Stimulated activated CD8-positive, alpha-beta memory T cell treated with anti-CD3 and anti-CD28 coated beads, Interleukin-7, amount 100 ng/mL, for 1 hour (primary cell): ENCODE results near the gene TIMP4.

Experiments used
- DNase-seq, 2 donors: peaks; one replicate each; pipeline ENCODE4 v3.0.0-alpha.2; 2020; ENCODE audit warnings: low read depth in 2 of 2

TIMP4 gene

DNA sequence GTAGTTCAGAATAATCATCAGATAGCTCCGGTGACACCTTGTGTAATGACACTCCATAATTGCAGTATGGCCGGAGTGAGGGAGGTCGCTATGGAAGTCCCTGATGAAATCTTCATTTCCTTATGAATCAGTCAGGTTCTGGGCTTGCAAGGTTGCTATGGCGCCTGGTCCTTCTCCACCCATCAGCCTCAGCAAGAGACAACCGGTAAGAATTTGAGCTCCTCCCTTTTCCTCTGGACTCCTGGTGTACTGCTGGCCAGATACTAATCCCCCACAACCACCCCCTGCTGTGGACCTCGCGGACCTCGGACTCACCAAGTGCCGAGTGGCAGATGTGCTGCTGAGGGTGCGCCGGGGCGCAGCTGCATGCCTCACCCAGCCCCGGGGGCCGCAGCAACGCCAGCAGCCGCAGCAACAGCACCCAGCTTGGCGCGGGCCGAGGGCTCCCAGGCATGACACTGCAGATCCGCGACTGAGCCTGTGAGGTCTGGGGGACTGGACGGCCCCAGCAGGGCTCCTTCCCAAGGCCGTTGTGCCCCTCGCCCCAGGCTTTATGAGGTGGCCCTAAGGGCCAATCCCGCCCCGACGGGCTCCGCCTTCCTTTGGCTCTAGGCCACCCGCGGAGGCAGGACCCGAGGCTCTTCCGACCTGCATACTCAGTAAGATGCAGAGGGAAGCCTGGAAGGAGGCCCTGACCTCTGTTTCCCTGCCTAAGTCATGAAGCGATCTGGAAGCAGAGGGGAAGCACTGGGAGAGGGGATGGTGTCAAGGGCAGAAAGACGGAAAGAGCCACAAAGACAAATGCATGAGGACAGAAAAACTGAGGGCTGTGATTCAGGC, at the start of gene TIMP4:
TSS of gene TIMP4 (minus strand) at position 526 of the 840 bp plus-strand sequence. CDS start at position 454, 72 bp downstream.
- no peak for DNase-seq

DNA sequence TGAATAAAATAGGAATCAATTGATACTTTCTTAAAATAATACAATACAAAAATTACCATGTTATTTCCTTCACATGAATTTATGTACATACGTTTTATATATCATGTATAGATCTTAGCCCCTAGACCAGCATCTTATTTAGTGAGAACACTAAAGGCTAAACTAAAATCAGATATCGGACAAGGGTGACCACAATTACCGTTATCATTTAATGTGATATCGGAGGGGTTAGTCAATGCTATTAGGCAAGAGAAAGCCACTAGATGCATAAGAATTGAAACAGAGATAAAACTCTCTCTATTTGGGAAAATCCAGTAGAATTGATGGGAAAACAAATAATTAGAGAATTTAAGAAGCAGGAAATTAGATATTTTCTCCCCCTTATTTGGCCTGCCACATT, 46.5 kb upstream of the TIMP4 start:
- no peak for DNase-seq

DNA sequence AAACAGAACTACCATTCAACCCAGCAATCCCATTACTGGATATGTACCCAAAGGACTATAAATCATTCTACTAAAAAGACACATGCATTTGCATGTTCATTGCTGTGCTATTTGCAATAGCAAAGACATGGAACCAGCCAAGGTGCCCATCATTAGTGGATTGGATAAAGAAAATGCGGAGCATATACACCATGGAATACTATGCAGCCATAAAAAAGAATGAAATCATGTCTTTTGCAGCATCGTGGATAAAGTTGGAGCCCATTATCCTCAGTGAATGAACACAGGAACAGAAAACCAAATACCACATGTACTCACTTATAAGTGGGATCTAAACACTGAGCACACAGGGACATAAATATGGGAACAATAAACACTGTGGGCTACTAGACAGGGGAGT, 43.1 kb upstream of the TIMP4 start:
- DNase-seq: no peak

DNA sequence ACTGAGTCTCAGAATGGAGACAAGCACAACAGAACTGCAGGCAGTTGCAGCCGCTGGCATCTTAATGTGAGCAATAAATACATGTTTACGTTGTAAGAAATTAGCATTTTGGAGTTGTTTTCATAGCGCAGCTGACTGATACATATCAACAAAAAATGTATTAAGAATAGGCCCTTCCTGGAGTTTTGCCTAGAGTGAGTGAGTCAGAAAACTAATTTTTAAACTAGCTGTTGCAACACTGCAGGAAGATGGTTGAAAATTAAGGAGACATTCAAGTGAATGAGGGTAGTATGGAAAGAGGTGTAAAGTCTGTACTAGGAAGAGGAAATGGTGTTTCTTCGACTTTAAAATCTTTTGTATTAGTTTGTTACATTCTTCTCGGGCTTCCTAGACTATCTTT, 39.6 kb upstream of the TIMP4 start:
- no peak for DNase-seq

DNA sequence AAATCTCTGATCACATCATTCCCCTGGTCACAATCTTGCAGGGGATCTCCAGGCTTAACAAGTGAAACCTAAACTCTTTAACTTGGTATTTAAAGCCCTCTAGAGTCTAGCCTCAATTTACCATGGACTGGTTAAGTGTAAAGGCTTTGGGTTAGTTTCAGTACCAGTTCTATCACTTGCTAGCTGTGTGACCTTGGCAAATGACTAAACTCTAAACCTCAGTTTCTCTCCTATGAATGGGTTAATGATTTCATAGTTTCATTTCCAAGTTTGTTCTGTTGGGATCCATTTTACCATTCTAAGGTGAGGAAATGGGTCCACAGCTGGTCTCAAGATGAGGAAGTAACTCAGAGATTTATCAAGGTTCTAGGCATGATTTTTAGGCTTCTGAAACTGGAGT, 38.8 kb upstream of the TIMP4 start:
- DNase-seq: no peak

DNA sequence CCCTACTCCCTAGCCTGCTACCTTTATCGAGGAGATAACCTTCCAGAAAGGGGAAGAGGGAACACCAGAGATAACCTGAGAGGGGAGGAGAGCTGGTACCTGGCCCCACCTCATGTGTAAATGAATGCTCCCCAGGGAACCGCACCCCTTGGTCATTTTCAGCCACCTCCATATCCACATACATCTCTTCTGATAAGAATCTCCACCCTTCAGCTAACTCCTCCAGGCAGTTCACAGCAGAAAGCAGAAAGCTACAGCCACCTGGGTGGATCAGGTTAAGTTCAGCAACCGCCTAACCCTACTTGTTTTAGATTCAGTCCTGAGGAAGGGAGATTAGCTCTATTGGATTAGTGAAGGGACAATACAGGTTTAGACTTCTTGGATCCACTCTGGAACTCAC, 38.0 kb upstream of the TIMP4 start:
- no peak for DNase-seq

DNA sequence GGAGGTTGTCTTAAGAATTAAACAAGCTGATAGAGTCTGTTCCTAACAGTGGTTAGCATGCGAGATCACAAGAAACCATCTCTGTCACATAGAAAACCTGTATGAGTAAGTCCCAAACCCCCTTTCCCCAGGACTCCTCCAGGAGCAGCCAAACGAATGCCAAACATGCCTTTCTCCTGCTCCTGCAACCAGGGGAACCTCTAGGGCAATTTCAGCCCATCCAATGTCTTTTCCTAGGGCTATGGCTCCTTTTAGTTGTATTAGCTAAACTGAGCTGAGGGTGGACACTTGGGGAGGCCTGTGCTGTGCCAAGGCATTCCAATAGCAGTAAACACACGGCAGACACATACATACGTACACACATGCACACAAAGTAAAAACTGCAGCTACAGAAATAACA, 36.5 kb upstream of the TIMP4 start:
- DNase-seq: no peak

DNA sequence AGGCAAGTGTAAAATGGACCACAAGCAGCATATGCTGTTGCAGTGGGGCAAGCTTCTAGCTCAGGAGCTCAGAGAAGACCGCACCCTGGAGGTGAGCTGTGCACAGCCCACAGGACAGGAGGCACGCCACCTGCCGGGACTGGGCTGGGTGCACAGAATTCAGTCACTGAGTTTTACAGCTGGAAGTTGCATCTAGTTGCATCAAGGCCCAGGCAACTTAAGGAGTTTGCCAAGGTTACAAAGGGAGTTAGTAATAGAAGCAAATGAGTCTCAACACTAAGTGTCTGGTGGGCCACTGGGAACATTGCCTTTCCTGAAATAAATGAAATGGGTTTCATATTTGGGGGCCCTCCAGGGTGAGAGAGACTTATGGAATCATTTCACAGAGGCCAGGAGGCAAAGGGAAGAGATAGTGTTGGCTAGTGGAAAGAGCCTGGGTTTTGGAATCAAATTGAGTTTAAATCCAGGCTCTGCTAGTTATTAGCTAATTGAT, 36.0 kb upstream of the TIMP4 start:
- no peak for DNase-seq

DNA sequence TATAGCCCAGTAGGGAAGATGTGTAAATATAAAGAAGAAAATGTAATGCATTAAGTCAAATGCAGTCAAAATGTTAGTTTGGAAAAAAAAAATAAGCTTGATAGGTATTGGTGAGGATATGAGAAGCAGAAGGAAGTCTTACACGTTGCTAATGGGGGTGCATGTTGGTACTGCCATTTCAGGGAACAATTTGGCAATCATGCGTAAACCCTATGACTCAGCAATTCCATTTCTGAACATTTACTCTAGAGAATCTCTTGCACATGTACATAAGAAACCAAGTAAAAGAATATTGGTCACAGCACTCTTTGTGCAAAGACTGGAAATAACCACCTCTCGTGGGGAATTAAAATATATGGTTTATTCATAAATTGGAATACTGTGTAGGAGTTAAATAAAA, 35.5 kb upstream of the TIMP4 start:
- DNase-seq: no peak

DNA sequence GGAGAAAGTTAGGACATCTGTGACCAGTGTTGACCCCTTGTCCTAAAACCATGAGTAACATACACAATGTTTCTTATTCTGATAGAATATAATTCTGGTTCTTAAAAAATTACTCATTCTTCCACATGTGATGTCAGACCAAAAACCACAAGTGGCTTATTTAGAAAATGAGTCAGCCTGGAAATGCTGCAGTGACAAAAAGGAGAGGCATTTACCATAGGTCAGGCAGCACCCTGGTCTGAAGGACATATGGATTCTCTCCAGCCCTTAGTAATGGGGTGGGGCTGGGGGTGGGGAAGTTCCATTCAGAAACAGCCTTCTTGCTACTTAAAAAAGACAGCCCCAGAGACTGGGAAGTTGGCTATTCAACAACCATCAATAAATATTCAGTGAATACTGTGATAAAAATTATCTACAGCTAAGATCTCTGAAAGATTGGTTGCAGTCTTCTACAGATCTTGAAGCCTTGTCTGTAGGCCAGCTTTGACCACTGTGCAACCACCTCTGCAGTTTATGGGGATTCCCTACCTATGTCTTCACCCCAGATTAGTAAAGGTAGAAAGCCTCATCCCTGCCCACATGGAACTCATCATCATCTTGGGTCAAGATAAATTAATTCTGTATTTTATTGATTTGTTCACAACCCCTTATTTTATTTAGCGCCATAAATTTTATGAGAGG, 34.9 kb upstream of the TIMP4 start:
- no peak for DNase-seq

DNA sequence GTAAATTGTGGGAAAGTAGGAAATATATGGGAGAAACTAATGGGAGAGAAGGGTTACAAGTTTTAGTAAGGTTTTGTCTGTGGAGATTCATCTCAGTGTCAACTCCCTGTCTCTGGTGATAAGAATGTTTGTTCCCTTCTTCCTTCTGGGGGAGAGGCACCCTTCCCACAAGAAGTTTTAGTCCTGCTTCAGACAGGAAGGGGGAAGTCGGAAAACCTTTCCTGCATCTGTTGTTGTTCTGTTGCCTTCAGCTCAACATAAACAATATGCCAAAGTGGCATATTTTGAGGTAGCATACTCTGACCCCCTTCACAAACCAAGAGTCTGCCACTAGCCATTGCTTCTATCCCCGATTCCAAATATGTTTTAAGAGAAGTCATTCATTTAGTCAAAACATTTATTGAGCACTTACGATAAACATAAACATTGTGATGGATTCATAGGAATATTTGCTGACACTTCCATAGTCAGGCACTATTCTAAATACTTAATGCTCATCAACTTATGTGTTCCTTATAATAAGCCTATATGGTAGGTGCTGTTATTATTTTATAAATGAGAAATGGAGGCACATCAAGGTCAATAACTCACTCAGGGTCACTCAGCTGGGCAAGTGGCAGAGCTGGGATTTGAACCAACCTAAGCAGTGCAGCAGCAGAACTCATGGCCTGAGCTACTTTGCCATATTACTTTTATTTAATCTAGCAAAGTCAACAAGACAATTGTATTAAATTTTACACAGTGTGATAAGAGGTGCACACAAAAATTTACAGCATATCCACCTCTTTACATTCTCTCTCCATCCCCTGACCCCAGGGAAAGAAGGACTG, 34.2 kb upstream of the TIMP4 start:
- DNase-seq: no peak

DNA sequence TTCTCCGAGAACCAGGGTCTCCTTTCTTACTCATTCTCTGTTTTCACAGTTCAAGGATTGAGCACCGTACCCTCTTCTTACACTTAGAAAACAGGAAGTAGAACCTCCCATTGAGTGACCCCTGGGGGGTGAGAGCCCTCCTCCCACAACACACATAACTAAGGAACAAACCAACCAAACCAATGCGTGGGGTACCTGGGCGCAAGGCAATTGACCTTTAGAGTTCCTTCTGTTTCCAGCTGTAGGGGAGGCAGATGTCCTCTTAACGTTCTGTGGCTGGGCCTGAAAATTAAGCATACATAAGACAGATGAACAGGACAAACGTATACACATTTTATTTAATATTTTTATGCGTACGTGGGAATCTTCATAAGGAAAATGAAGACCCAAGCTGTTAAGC, 33.5 kb upstream of the TIMP4 start:
- no peak for DNase-seq

DNA sequence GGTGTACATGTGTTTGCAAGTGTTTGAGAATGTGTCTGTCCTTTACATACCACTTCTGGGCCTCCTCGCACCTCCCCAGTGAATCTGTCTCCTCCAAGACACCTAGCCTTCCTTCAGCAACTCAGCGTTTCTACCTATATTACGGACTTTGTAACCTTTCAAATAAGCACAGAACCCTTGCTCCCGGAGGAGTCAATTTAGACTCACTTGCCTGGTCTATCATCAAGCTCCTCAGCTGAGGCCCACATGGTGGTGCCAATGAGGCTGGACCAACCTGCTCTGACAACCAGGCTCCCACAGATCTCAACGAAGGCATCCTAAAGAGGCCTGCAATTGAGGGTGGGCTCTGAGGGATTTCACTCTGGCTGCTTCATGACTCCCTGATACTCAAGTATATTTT, 32.8 kb upstream of the TIMP4 start:
- no peak for DNase-seq

DNA sequence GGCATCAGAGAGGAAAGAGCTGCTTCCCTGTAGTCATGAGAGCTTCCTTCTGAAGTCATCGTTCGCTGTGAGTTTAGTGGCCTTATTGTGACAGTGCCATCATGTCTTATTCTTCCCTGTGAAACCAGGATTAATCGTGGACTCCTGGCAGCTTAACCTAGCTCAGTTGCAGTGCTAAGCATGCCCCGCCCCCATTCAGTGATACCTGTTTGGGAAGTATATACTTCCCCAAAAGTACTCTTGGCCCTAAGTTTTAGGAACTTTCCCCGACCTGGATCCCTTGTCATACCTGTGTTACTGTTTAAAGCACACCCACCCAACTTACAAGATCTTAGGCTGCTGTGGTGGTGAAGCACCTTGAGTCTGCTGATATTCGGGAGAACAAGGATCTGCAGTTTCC, 32.1 kb upstream of the TIMP4 start:
- no peak for DNase-seq

DNA sequence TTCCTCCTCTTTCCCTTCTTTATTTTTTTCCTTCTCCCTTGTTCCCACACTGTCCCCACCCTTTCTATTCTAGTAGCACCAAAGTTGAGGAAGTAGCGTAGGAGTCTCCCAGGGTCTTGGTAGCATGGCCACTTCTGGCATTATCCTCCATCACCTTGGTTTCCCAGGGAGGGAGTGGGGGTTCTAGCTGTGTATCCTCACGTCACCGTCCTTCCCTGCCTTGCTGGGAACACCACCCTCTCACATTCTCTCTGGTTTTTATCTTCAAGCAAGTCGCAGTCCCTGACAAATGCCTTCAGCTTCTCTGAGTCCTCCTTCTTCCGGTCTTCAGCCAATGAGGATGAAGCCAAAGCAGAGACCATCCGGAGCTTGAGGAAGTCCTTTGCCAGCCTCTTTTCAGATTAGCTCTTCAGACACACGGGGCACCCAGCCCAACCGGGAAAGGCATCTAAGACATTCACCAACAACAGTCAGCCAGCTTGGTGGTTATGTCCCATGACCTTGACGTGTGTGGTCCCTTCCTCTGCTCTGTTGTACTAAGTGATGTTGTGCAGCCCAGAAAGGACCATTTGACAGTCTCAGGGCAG, 31.6 kb upstream of the TIMP4 start:
- no peak for DNase-seq

DNA sequence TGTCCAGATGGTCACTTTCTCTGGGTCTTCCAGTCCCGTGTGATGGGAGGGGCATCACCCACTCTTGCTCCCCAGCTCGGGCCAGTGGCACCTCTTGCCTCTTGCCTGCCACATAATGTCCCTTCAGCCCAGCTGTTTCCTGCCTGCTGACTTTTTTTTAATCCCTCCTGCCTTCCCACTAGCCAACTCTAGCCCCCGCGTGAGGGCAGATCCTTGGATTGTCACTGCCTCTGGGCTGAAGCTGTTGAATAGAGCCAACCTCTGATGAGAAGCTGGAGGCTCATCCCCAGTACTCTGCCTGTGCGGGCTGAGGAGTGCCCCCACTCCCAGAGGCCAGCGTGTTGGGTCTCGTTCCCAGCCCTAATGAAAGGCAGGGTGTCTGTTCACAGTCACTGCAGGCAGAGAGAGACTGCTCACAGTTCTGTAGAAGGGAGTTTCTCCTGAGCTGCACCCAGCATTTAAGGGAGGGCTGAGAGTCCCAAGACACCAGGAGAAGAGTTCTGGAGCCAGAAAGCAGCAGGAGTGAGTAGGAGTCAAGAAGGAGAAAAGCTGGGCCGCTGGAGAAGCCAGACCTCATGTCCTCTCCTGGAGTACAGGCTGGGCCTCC, 30.1 kb upstream of the TIMP4 start:
- DNase-seq: no peak

DNA sequence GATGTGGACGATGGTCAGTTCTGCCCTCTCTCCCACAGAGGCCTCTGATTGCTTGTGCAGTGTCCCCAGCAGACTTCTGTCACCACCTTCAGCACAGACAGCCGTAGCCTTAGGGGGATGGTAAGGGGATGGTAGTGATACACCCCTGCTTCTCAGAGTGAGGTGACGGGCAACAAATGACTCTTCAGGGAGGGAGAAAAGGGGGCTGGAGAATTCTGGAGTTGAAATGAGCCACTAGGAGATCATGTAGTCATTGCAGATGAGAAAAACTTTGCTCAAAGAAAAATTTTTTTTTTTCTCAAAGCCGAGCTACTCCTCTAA, 29.6 kb upstream of the TIMP4 start:
- DNase-seq: no peak

DNA sequence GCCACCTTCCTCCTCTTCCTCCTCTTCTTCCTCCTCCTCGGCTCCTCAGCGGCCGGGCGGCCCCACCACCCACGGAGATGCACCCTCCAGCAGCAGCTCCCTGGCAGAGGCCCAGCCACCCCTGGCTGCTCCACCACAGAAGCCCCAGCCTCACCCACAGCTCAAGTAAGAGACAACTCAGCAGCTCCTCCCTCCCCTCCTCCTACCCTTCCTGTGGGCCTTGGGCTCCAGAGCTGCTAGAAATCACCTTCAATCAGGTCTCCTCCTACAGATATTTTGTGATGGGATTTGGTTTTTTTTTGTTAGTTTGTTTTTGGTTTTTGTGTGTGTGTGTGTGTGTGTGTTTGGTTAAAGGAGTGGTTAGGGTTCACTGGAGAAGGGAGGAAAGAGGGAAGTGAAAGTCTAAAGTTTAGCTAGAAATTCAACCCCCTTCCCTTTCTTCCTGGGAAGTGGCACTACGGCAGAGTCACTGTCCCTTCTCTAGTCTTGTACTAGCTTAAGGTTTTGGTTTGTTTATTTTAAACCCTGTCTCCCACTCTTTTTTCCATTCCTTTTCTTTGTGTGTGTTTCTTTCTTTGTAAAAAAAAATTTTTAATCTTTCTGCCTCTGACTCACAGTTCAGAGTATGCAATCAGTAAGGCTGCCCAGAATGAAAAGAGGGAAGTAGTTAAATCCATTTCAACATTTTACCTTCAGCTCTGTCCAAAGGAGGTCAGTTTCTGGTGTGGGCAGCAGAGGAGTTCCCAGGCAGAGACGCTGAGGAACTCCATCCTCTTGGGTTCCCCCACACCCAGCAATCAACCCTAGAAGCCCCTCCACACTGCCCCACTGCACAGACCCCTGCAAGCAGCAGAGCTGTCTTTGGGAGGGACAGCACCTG, 29.0 kb upstream of the TIMP4 start:
- DNase-seq: no peak

DNA sequence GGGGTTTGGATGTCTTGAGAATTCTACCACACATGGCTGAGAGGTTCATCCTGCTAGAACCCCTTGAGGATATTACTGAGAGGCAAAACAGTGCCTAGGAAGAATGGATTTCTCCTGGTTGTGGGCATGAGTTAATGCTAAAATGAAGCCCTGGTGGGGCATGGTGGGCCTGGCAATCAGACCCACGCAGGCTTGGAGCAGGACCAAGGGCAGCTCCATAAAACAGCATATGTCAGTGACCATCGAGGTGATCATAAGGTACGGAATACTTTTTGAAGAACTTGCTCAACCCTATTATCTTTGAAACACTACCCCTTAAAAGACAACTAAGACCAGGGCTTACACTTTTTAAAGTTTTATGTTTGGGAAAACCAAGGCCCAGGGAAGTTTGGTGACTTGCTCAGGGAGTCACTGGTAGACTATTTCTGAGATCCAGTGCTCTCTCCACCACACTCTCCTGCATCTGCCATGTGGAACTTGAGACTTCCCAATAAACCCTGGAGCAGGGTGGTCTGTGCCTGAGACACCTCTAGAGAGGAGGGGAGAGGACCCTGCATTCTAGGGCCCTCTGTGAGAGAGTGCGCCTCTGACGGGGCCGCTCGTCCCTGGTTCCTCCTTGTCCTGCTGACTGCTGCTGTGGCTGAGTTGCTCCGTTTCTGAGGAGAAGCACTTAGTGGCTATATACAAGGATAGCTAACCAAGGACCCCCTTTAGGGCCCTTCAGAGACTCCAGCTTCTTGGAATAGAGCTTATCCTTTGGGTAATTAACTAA, 28.0 kb upstream of the TIMP4 start:
- DNase-seq: no peak

DNA sequence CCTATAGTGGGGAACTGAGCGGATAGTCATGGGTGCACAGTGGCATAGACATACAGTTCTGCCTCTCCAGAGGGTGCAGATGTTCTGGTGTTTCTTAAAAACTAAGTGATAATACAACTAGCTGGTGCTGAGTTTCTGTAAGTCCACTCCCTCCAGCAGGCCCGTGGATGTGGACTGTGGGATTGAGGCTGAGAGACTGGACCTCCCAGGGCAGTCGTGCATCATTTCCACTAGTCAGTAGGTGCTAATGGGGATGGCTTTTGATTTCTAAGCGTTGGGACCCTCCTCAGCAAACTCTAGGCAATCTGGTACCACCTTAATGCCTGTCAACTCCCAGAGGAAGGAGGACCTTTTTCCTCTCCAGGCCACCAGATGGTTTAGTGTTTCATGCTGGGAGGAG, 27.3 kb upstream of the TIMP4 start:
- DNase-seq: no peak
